Measurements from ENCODE around the gene SLC2A4RG.

DNA sequence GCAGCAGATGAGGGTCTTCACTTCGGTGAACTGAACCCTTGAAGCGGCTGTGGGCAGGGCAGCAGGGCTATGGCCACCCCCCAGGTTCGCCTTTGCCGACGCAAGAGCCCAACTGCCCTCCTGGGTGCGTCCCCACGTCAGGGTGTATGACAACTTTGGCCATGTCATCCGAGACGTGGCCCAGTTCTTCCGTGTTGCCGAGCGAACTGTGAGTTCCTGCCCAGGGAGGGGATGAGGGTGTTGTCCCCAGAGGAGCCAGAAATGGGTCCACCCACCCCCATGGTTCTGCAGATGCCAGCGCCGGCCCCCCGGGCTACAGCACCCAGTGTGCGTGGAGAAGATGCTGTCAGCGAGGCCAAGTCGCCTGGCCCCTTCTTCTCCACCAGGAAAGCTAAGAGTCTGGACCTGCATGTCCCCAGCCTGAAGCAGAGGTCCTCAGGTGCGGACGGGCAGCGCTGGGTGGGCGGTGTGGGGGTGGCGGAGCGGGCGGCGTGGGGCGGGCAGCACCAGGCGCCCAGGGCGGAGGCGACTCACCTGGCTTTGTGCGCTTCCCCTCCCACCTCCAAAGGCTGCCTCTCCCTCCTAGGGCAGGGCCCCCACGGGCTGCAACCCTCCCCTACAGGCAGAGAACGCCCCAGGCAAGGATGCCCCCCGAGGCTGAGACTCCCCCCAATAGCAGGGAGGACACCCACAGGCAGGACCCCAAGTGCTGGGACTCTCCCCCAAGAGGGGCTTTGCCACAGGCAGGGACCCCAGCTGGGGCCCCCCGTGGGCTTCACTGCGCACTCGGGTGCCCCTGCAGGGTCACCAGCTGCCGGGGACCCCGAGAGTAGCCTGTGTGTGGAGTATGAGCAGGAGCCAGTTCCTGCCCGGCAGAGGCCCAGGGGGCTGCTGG lies 49.3 kb upstream of the SLC2A4RG start:
- TF ChIP-seq POLR2A (IDR thresholded peaks at IDR 0.05; ENCODE audit: low read length) (no peak), GATA1 (IDR thresholded peaks at IDR 0.05; ENCODE audit: low read depth, low read length) (no peak)

All from erythroblast (primary cell).